ENCODE results near the gene KCNMA1.

KCNMA1 gene

GRCh38 chr10:76874176-76874575 is 763.4 kb downstream of the KCNMA1 start:
- no peak overlapping the region for H3K4me3 ChIP-seq (ENCODE audit: low read depth, low read length)
- no peak for TF ChIP-seq CTCF (IDR thresholded peaks at IDR 0.05; ENCODE audit: low read depth, low read length)

- TF ChIP-seq CTCF (IDR thresholded peaks at IDR 0.05; ENCODE audit: low read depth, low read length), result no peak
- no peak overlapping the region for H3K4me3 ChIP-seq (ENCODE audit: low read depth, low read length)
Measured at GRCh38 chr10:76871697-76872295, 765.8 kb downstream of the KCNMA1 start.

GRCh38 chr10:76869931-76870330 is 767.7 kb downstream of the KCNMA1 start:
- H3K4me3 ChIP-seq (ENCODE audit: low read depth, low read length), result no peak overlapping the region
- TF ChIP-seq CTCF (IDR thresholded peaks at IDR 0.05; ENCODE audit: low read depth, low read length), result no peak

- no peak for TF ChIP-seq CTCF (IDR thresholded peaks at IDR 0.05; ENCODE audit: low read depth, low read length)
- no peak overlapping the region for H3K4me3 ChIP-seq (ENCODE audit: low read depth, low read length)
Measured at GRCh38 chr10:76868098-76868977, 769.3 kb downstream of the KCNMA1 start.

- no peak for TF ChIP-seq CTCF (IDR thresholded peaks at IDR 0.05; ENCODE audit: low read depth, low read length)
Measured at GRCh38 chr10:76866841-76867586, 770.6 kb downstream of the KCNMA1 start.

GRCh38 chr10:76864922-76865321 is 772.7 kb downstream of the KCNMA1 start:
- no peak for TF ChIP-seq CTCF (IDR thresholded peaks at IDR 0.05; ENCODE audit: low read depth, low read length)

More at GRCh38 chr10:76866841-76867586, 770.6 kb downstream of the KCNMA1 start:
- no peak overlapping the region for H3K4me3 ChIP-seq (ENCODE audit: low read depth, low read length)

More at GRCh38 chr10:76864922-76865321, 772.7 kb downstream of the KCNMA1 start:
- no peak overlapping the region for H3K4me3 ChIP-seq (ENCODE audit: low read depth, low read length)
